Neural progenitor cell (in vitro differentiated cells): Measurements from ENCODE around the gene DHTKD1. TPM values are rescaled to one million over a fixed set of nuclear protein-coding genes. Genes with fewer than 3 reads are reported as not detected.

Experiments used
- DNase-seq: peaks from one replicate; pipeline ENCODE4 v3.0.0-alpha.2; 2016; ENCODE audit warnings: low spot score
- H2AFZ ChIP-seq: fragments of 200-600 bp; sonication (generic); replicated peaks from 2 replicates; pipeline ENCODE4 v1.6.1; 2016; ENCODE audit warnings: antibody characterized with exemption
- H3F3A ChIP-seq: fragments of 200-600 bp; sonication (generic); 2 replicates; pipeline ENCODE4 v1.6.1; 2016; ENCODE audit warnings: antibody characterized with exemption, low read depth
- H3K27ac ChIP-seq: fragments of 200-600 bp; sonication (generic); 2 replicates; pipeline ENCODE4 v1.5.1; 2016; ENCODE audit warnings: mild to moderate bottlenecking
- H3K27me3 ChIP-seq: fragments of 200-600 bp; sonication (generic); 2 replicates; pipeline ENCODE4 v1.6.1; 2016; ENCODE audit warnings: mild to moderate bottlenecking, moderate library complexity
- H3K36me3 ChIP-seq: fragments of 200-600 bp; sonication (generic); 2 replicates; pipeline ENCODE4 v1.5.1; 2016
- H3K4me1 ChIP-seq: fragments of 200-600 bp; sonication (generic); 2 replicates; pipeline ENCODE4 v1.6.1; 2016; ENCODE audit warnings: mixed run types
- H3K4me2 ChIP-seq: fragments of 200-600 bp; sonication (generic); 2 replicates; pipeline ENCODE4 v1.6.1; 2016
- H3K4me3 ChIP-seq: fragments of 200-600 bp; sonication (generic); 2 replicates; pipeline ENCODE4 v1.5.1; 2016
- H3K79me2 ChIP-seq: fragments of 200-600 bp; sonication (generic); 2 replicates; pipeline ENCODE4 v1.6.1; 2016; ENCODE audit warnings: low read depth
- H3K9ac ChIP-seq: fragments of 200-600 bp; sonication (generic); 2 replicates; pipeline ENCODE4 v1.6.1; 2016
- H3K9me3 ChIP-seq: fragments of 200-600 bp; sonication (generic); 2 replicates; pipeline ENCODE4 v1.5.1; 2016; ENCODE audit warnings: low read depth
- H4K20me1 ChIP-seq: fragments of 200-600 bp; sonication (generic); 2 replicates; pipeline ENCODE4 v1.6.1; 2016; ENCODE audit warnings: low read depth
- H3K27ac Mint-ChIP-seq: 3 replicates; pipeline ENCODE4 v1.8.0; 2021; ENCODE audit warnings: mixed read lengths
- H3K27me3 Mint-ChIP-seq: 2 replicates; pipeline ENCODE4 v1.8.0; 2022; ENCODE audit warnings: low read depth, mild to moderate bottlenecking, inconsistent platforms, moderate library complexity, mixed read lengths; ENCODE audit not compliant: insufficient read depth
- H3K36me3 Mint-ChIP-seq: 3 replicates; pipeline ENCODE4 v1.8.0; 2021; ENCODE audit warnings: mixed read lengths
- H3K4me1 Mint-ChIP-seq: 3 replicates; pipeline ENCODE4 v1.8.0; 2021; ENCODE audit warnings: mixed read lengths
- H3K4me3 Mint-ChIP-seq: 3 replicates; pipeline ENCODE4 v1.8.0; 2021; ENCODE audit warnings: mild to moderate bottlenecking, moderate library complexity, mixed read lengths
- H3K9me3 Mint-ChIP-seq: 3 replicates; pipeline ENCODE4 v1.8.0; 2020; ENCODE audit warnings: mixed read lengths
- EZH2 ChIP-seq: fragments of 200-600 bp; sonication (generic); IDR thresholded peaks from 2 replicates; pipeline ENCODE4 v1.6.1; 2017; ENCODE audit warnings: antibody characterized with exemption, mild to moderate bottlenecking, moderate library complexity
- EZH2phosphoT487 ChIP-seq: fragments of 200-600 bp; sonication (generic); IDR thresholded peaks from 2 replicates; pipeline ENCODE4 v1.6.1; 2017; ENCODE audit warnings: antibody characterized with exemption
- total RNA-seq: library from RNA; depleted of rRNA; stranded (reverse); fragments of >200 nt; gene quantifications from 2 replicates; pipeline ENCODE4 v1.2.3, GENCODE V29; 2015; ENCODE audit warnings: low replicate concordance
- TF ChIP-seq, protein P1 (sequence below): fragments of 200-600 bp; sonication (generic); IDR thresholded peaks from 2 replicates; pipeline ENCODE4 v1.5.1; 2017; ENCODE audit warnings: antibody characterized with exemption, mild to moderate bottlenecking

DHTKD1 gene
- total RNA-seq, 1 donor from 2014 or later = 62.0 TPM

DNA sequence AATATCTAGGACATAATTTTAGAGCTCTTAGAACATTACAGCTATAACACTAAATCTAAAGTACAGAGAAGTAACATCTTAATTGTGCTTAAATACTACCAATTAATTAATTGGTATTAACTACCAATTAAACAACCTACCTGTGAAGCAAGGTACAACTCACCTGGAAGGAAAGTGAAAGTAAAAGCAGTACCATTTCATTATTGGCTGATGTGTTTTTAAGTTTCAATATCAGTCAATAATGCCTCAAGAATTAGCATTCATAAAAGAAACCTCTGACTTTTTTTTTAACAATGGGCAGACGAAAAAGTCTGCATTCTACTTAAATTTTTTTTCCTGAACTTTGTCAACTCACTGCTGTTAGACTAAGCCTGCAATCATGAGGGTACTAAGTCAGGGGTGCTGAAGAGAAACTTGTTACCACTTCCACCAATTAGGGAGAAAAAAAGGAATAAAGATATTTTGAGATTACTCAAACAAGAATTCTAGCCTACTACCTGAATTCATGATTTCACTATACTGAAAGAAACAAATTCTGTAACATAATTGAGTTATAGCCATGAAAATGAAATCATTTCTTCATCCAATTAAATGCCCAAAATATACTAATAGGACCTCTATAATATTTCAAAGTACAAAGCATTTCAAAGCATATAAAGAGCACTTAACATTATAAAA, 46.0 kb upstream of the DHTKD1 start:
- H3K27me3 ChIP-seq = no peaks in the 10 kb centered on the region
- H3K27me3 Mint-ChIP-seq = no peaks in the 10 kb centered on the region
- no peak overlapping the region for H3K27ac ChIP-seq
- no peak overlapping the region for H3K27ac Mint-ChIP-seq
- no peak overlapping the region for H3K9ac ChIP-seq
- no peak for DNase-seq
- no peaks in the 10 kb centered on the region for H3K9me3 Mint-ChIP-seq
- peaks cover 9% of the 10 kb centered on the region for H3K36me3 ChIP-seq
- no peaks in the 10 kb centered on the region for H3F3A ChIP-seq
- H3K79me2 ChIP-seq = peaks cover 94% of the 10 kb centered on the region
- no peak overlapping the region for H3K4me2 ChIP-seq
- H3K4me3 ChIP-seq = no peak overlapping the region
- no peak overlapping the region for H3K4me3 Mint-ChIP-seq
- no peaks in the 10 kb centered on the region for H3K4me1 Mint-ChIP-seq
- H3K9me3 ChIP-seq = no peaks in the 10 kb centered on the region
- peaks cover 4% of the 10 kb centered on the region for H3K36me3 Mint-ChIP-seq
- peaks cover 14% of the 10 kb centered on the region for H4K20me1 ChIP-seq
- no peaks in the 10 kb centered on the region for H3K4me1 ChIP-seq
- TF ChIP-seq, protein P1, sequence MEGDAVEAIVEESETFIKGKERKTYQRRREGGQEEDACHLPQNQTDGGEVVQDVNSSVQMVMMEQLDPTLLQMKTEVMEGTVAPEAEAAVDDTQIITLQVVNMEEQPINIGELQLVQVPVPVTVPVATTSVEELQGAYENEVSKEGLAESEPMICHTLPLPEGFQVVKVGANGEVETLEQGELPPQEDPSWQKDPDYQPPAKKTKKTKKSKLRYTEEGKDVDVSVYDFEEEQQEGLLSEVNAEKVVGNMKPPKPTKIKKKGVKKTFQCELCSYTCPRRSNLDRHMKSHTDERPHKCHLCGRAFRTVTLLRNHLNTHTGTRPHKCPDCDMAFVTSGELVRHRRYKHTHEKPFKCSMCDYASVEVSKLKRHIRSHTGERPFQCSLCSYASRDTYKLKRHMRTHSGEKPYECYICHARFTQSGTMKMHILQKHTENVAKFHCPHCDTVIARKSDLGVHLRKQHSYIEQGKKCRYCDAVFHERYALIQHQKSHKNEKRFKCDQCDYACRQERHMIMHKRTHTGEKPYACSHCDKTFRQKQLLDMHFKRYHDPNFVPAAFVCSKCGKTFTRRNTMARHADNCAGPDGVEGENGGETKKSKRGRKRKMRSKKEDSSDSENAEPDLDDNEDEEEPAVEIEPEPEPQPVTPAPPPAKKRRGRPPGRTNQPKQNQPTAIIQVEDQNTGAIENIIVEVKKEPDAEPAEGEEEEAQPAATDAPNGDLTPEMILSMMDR = no peak
- TF ChIP-seq EZH2 (no peak), EZH2phosphoT487 (no peak)
- H2AFZ ChIP-seq = no peak overlapping the region

DNA sequence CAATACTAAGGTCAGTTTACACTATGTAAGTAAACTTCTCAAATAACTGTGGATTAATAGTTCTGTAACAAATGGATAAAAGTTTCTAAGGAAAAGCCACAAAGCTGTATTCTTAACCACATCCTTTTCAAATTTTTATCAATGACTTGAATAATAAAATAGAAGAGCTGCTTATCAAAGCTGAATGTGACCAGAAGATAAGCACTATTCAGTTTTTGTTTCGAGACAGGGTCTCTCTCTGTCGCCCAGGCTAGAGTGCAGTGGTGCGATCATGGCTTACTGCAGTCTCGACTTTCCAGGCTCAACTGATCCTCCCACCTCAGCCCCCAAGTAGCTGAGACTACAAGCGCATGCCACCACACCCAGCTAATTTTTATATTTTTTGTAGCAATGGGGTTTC, 43.2 kb upstream of the DHTKD1 start:
- DNase-seq = no peak
- peaks cover 18% of the 10 kb centered on the region for H3K36me3 Mint-ChIP-seq
- Histone ChIP-seq H3K27me3 (no peaks in the 10 kb centered on the region), H3K4me3 (no peak overlapping the region), H3K4me1 (no peaks in the 10 kb centered on the region), H3F3A (no peaks in the 10 kb centered on the region), H3K79me2 (peaks cover 83% of the 10 kb centered on the region), H4K20me1 (peaks cover 9% of the 10 kb centered on the region), H3K27ac (no peak overlapping the region), H3K4me2 (no peak overlapping the region), H3K9me3 (no peaks in the 10 kb centered on the region), H3K9ac (no peak overlapping the region), H3K36me3 (peaks cover 14% of the 10 kb centered on the region), H2AFZ (no peak overlapping the region)
- no peak overlapping the region for H3K4me3 Mint-ChIP-seq
- H3K9me3 Mint-ChIP-seq = no peaks in the 10 kb centered on the region
- no peak overlapping the region for H3K27ac Mint-ChIP-seq
- no peaks in the 10 kb centered on the region for H3K27me3 Mint-ChIP-seq
- H3K4me1 Mint-ChIP-seq = no peaks in the 10 kb centered on the region
- no peak for TF ChIP-seq EZH2phosphoT487
- no peak for TF ChIP-seq EZH2
- TF ChIP-seq, protein P1 = no peak

DNA sequence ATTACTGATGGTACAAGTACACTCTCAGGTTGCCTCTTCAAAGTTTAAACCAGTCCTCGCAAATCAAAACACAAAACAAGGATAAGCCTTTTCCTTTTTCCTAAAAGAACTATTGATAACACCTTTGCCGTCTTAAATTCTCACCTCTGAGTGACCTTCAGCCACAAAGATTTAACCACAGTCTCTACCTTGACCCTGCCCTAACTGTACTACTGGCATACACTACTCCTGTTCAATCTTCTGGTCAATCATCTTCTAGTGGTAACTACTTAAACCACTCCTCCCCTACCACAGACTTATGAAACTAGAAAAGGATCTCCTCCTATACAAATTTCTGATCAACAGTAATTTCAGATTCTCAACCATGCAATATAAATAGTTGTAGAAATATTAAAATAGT, 41.2 kb upstream of the DHTKD1 start:
- H3K4me3 ChIP-seq = no peak overlapping the region
- TF ChIP-seq EZH2 = no peak
- TF ChIP-seq, protein P1 = no peak
- TF ChIP-seq EZH2phosphoT487 = no peak
- H3K9ac ChIP-seq = no peak overlapping the region
- peaks cover 5% of the 10 kb centered on the region for H4K20me1 ChIP-seq
- H3K79me2 ChIP-seq = peaks cover 80% of the 10 kb centered on the region
- peaks cover 8% of the 10 kb centered on the region for H3K36me3 ChIP-seq
- no peaks in the 10 kb centered on the region for H3K27me3 ChIP-seq
- no peaks in the 10 kb centered on the region for H3K4me1 Mint-ChIP-seq
- H3K4me3 Mint-ChIP-seq = no peak overlapping the region
- H3K9me3 Mint-ChIP-seq = no peaks in the 10 kb centered on the region
- DNase-seq = no peak
- no peak overlapping the region for H3K27ac ChIP-seq
- H3K9me3 ChIP-seq = no peaks in the 10 kb centered on the region
- H3K4me1 ChIP-seq = no peaks in the 10 kb centered on the region
- no peak overlapping the region for H3K27ac Mint-ChIP-seq
- no peaks in the 10 kb centered on the region for H3K27me3 Mint-ChIP-seq
- H2AFZ ChIP-seq = no peak overlapping the region
- no peak overlapping the region for H3K4me2 ChIP-seq
- no peaks in the 10 kb centered on the region for H3F3A ChIP-seq
- H3K36me3 Mint-ChIP-seq = peaks cover 26% of the 10 kb centered on the region
